Adipocyte (in vitro differentiated cells): ENCODE data around the gene GP5.

Experiments used
- DNase-seq: peaks from one replicate; pipeline ENCODE4 v3.0.0-alpha.2; 2015; ENCODE audit warnings: low read depth
- H3K27me3 ChIP-seq: replicated peaks from 2 replicates; pipeline ENCODE4 v1.7.0; 2013; ENCODE audit warnings: mild to moderate bottlenecking, low read length, moderate library complexity; ENCODE audit not compliant: control insufficient read depth, insufficient read depth
- H3K36me3 ChIP-seq: 2 replicates; pipeline ENCODE4 v1.7.0; 2013; ENCODE audit warnings: low read length, mild to moderate bottlenecking, moderate library complexity; ENCODE audit not compliant: control insufficient read depth, insufficient read depth, severe bottlenecking
- H3K4me1 ChIP-seq: 2 replicates; pipeline ENCODE4 v1.7.0; 2013; ENCODE audit warnings: mild to moderate bottlenecking, low read length, moderate library complexity; ENCODE audit not compliant: control insufficient read depth, insufficient read depth
- H3K4me3 ChIP-seq: 2 replicates; pipeline ENCODE4 v1.7.0; 2013; ENCODE audit warnings: mild to moderate bottlenecking, low read length, moderate library complexity
- H3K9ac ChIP-seq: 2 replicates; pipeline ENCODE4 v1.7.0; 2013; ENCODE audit warnings: mild to moderate bottlenecking, low read length, moderate library complexity
- H3K9me3 ChIP-seq: 2 replicates; pipeline ENCODE4 v1.7.0; 2013; ENCODE audit warnings: mild to moderate bottlenecking, low read length, moderate library complexity; ENCODE audit not compliant: control insufficient read depth

Gene GP5

GRCh38 chr3:194346621-194347020, 52.4 kb downstream of the GP5 start:
- no peak overlapping the region for H3K9ac ChIP-seq
- H3K36me3 ChIP-seq, result no peaks in the 10 kb centered on the region
- H3K4me3 ChIP-seq, result no peak overlapping the region
- H3K27me3 ChIP-seq, result peaks cover 16% of the 10 kb centered on the region
- DNase-seq, result no peak
- H3K4me1 ChIP-seq, result peaks cover 3% of the 10 kb centered on the region
- H3K9me3 ChIP-seq, result no peaks in the 10 kb centered on the region

DNA sequence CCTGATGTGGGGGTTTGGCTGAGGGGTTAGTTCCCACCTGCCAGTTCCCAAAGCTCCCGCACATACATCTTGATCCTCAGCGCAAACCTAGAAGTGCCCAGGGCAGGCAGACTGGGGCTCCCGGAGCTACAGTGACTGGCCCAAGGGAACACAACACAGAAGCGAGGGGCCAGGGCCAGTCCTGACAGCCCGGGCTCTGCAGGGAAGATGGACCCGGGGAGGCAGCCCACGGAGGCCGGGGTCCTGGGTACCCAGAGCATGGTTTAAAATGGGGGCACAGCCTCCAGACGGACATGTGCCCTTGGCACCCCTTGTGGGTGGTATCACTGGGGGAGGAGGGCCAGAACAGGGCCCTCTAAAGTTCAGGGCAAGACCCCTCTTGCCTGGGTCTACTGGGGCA, 53.0 kb downstream of the GP5 start:
- DNase-seq, result no peak
- Histone ChIP-seq H3K4me1 (peaks cover 3% of the 10 kb centered on the region), H3K36me3 (no peaks in the 10 kb centered on the region), H3K27me3 (peaks cover 17% of the 10 kb centered on the region), H3K9me3 (no peaks in the 10 kb centered on the region), H3K9ac (no peak overlapping the region), H3K4me3 (no peak overlapping the region)
